GM19463 (cell line): ENCODE data around the gene TRIM17.

Experiments
- ATAC-seq: cut with Tn5 transposase; IDR thresholded peaks from one replicate; pipeline ENCODE4 v1.9.1; 2021; ENCODE audit warnings: mild to moderate bottlenecking, moderate library complexity; ENCODE audit not compliant: unreplicated experiment

The TRIM17 gene

DNA sequence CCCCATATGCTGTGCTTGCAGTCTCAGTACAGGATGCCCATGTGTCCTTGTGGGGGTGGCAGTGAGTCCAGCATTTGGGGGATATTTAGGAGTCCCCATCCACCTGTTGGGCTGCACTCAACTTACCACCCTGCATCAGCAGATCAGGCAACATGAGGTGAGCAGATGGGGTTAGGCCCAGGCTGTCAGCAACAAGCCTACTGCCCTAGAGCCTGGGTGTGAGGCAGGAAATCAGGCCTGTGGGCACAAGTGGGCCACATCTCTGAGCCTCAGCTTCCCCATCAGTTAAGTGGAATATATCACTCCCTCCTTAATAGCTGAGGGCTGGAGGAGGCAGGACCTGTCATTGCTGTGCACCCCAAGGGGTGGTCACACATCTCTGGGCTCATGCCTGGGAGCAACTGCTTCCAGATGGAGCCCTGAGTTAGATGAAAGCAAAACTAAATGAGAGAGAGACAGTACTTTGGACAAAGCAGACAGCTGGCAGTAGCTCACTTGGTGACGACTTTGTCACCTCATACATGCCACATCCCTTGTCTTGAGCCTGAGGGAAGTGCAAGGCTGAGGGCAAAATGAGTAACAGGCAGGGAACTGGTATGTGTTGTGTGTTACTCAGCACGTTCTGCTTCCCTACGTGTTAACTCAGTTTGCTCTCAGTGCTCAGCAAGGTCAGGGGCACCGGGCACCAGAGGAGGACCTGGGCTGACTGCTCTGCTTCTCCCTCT, 58.5 kb downstream of the TRIM17 start:
- no peak for ATAC-seq
